Stimulated activated CD8-positive, alpha-beta memory T cell treated with anti-CD3 and anti-CD28 coated beads, Interleukin-12 subunit alpha, Interleukin-12 subunit beta, amount 100 ng/mL, for 24 hours (primary cell): ENCODE data around the gene NOM1.

ENCODE experiments used
- DNase-seq: peaks from one replicate; pipeline ENCODE4 v3.0.0-alpha.2; 2020; ENCODE audit errors: extremely low read depth

NOM1 gene

DNA sequence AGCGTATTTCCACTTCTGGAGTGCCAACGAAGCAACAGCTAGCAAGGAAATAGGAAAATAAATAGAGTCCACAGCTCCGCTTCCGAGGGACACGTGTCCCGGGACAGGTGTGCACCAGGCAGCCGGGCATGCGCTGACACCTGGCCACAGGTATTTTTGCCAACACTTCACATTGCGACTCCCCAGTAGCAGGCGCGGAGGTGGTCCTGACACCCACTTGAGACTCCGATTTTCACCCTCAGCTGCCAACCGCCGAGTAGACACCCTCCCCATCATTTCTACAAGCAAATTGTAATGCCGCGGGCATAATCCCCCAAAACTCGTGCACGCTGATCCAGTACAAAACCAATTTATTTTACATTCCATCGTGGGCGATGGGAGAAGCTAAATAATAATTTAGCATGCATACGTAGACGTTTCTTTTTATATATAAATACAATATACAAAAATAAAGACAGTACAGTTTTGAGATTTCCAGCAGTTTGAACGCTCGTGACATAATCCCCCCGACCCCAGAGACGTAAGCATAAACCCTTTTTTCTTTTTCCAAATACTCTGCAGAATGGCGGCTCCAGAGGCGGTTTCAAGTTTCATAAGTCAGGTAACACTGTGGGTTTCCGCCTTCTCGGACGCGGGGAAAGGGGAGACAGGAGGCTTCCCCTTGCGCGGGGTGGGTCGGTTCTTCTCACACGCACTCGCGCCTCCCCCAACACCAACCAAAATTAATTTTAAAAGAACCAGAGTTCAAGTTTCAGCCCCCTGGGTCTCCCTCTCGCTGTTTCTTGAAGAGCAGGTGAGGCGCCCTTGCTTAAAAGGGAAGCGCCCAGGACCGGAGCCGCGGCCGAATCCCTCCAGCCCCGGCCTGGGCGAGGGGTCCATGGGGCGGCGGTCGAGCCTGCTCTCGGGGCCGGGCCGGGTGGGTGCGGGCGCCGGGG, 55.3 kb downstream of the NOM1 start:
- DNase-seq, result no peak

DNA sequence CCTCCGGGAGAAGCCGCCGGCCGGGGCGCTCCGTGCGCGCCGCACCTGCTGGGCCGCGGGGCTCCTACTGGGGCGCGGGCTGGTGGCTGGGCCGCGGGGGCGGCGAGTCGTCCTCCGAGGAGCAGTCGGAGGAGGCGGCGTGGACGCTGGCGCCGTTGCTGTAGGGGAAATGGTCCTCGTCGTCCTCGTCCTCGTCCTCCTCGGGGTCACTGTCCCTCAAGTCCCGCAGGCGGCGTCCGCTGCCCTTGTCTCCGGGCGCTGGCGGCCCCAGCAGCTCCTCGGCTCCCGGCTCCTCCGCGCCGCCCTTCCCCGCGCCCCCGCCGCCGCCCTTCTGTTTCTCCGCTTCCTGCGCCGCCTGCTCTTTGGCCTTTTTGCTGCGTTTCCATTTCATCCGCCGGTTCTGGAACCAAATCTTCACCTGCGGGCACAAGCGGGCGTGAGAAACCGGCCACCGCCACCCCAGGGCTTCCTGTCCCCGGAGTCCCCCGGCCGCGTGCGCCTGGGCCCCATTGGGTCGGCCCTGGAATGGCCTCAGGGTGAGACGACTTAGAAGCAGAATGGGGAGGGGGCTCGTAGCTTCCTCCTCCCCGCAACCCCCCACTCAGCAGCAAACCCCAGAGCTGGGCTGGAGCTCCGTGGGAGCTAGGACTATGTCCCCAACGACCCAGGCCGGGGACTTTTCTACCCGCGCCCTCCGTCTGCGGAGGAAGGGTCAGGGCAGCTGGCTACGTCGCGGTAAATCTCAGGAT, 56.1 kb downstream of the NOM1 start:
- DNase-seq, result no peak

DNA sequence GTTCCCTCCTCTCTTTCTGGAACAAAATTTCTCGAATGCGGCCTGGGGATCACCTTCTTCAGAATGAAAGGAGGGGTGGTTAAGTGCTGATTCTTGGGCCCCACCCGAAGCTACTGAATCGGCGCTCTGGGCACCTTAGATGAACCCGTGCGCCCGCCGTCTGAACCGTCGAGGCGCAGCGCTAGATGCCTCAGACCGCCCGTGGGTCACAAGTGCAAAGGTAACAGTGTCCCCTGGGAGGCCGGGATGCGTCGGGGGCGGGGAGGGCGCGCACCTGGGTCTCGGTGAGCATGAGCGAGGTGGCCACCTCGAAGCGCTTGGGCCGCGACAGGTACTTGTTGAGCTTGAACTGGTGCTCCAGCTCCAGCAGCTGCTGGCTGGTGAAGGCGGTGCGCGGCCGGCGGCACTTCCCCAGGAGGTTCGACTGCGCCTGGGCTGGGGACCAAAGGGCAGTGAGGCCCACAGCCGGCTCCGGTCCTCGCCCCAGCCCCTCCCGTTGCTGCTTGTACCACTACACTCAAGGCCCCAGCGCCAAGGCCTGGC, 56.8 kb downstream of the NOM1 start:
- no peak for DNase-seq

DNA sequence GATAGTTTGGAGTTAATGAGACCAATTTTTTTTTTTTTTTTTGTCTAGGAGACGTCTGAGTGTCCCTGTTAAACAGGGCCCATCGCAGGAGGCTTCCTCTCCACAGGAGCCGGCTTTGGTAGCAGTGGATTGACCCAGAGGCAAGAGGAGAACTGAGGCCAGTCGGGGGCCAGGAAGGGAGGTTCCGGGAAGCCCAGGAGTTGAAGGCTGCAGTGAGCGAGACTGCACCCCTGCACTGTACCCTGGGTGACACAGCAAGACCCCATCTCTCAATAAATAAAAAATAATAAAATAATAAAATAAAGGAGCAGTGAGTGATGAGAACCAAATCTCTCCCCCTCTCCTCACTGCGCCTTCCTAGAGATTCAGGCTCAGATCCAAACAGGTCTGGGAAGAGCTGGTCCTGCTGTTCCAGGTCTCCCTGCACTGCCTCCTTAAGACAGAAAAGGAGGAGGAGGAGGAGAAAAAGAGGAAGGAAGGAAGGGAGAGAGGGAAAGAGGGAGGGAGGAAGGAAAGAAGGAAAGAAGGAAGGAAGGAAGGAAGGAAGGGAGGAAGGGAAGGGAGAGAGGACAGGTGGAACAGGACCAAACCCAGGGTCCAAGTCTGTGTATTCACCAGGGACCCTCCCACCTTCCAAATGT, 57.4 kb downstream of the NOM1 start:
- DNase-seq, result no peak

DNA sequence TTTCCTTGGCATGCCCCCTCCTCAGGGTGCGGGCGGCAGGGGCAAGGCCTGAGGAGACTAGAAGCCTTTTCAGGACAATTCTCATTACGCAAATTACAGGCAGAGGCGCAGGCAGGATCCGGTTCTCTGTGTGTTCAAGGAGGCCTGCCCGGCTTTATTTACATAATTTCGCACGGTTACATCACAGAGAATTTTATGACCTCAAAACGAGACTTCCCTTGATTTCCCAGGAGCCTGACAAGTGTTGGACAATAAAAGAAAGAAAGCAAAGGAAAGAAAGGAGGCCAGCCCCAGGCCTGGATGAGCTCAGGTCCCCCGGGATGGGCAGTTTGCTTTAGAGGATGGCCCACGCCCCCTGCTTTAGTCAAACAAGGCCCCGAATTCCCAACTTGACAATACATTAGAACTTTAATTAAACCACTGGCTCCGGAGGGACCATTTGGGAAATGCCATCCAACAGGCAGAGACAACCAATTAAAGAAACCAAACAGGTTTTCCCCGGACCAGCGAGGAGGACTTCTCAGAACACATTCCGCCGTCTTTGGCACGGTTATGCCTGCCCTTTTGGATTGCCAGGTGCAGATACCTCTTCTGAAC, 58.1 kb downstream of the NOM1 start:
- DNase-seq, result no peak

DNA sequence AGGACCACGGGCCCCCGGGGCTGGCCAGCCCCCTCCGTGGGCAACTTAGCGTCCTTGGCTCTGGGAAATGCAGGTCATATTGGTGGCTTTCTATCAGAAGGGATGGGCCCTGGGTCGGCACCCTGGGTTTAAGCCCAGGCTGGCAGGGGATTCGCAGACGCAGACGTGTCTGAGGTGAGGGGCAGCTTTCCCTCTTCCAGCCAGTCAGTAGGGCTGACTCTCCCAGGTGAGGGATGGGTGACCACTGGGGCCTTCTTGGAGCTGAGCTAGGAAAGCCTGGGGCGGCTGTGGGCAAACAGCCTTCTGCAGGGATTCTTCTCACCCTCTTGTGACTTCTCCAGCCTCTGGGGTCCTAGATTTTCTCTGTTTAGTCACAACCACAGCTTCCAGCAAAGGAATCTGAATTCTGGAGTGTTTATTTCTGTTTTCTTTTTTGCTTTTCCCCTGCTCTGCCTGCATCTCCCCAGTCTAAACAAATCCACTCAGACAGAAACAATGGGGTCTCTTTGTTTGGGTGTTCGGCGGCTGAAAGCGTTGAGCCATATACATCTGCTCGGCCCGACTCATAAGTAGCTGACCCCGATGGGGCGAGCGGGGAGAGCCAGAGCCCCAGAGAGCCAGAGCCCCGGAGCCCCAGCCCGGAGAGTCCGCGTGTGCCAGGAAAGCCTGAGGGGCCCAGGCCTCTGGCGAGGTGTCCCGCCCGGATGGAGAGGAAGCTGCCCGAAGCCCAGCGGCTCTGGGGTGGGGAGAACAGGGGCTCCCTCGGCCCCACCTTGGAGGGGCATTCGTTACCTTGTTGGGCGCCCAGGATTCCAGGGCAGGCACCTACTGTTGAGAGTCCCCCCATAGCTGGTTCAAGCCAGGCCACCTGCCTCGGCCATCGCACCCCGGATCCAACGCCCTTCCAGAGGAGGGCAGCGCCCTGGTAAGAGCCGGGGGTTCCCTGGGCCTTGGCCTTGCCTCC, 59.0 kb downstream of the NOM1 start:
- DNase-seq, result no peak

DNA sequence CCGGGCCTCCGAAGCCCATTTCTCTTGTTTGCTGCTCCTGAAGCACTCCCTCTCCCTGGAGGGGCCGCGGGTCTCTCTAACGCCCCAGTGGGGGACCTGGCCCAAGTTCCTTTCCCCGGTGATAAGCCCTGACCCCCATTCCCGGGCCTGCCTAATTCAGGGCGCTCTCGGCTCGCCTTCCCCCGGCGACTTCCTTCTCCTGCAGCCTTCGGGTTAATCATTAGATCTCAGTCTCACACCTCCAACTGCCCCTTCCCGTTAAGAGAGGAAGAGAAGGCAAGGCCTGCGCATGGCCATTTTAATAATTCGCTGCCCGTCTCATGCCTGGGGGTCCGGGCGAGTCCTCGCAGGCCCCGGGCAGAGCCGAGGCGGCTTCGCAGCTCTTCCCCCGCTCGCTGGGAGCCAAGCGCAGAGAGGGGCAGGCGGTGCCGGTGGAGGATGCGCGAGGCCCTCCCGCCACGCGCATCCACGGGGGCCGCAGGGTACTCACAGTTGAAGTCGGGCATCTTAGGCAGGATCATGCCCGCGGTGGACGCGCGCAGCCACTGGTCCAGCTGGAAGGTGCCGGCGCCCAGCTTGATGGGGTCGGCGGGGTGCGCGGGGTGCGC, 59.8 kb downstream of the NOM1 start:
- DNase-seq, result no peak

- DNase-seq, result no peak
Measured at GRCh38 chr7:157009778-157010587, 60.5 kb downstream of the NOM1 start.

DNA sequence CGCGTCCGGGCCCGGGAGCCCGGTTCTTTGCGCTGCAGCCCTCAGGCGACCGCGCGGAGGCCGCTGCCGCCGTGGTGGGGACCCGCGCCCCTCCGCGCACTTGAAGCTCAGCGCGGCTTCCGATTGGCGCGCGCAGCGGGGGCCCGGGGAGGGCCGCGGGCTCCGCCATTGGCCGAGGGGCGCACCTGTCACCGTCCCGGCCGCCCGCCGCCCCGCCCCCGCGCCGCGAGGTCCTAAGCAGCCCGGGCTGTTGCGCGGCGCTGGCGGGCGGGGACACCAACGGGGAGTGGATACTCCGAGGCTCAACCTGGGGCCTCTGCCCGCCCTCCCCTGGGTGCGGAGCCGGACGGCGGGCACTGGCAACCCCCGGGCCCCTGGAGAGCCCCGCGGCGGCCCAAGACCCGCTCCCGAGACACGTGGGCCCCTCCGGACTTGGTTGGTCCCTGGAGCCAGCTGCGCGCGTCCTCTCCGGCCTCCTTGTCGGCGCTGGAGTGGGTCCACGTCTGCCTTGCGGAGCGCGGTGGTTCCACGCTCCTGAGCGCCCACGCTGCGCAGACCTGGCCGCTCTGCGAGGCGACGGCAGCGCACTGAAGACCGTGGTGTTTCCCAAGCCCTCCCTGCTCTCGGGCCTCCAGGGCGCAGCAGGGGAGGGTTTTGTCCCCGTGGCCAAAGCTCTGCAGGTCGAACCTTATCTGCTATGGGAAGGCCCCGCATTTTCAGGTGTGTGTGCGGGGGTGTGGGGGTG, 61.2 kb downstream of the NOM1 start, which contains the start of gene MNX1:
TSS of gene MNX1 (minus strand) at position 76 of the 745 bp plus-strand sequence. CDS start 313 bp downstream, outside the sequence.
- DNase-seq, result no peak

- no peak for DNase-seq
Measured at GRCh38 chr7:157011333-157012112, 62.0 kb downstream of the NOM1 start.

DNA sequence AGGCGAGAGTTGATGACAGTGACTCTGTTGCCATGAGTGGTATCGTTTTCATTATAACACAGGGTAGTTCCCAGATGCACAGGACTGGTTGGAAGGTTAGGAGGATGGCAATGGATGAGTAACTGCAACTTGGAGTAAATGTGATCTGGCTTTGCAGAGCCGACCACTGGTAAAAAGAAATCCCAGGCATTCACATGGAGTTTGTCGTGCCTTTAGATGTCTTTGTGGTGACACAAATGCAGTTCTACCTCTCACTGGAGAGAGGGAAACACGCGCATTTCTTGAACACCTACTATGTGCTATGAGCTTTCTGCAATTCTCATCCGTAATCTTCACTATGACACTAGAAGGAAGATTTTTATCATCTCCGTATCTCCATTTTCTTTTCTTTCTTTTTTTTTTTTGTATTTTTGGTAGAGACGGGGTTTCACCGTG, 62.6 kb downstream of the NOM1 start:
- DNase-seq, result no peak

GRCh38 chr7:157013101-157013500, 63.6 kb downstream of the NOM1 start:
- no peak for DNase-seq

- no peak for DNase-seq
Measured at GRCh38 chr7:157013602-157014549, 64.4 kb downstream of the NOM1 start.

DNA sequence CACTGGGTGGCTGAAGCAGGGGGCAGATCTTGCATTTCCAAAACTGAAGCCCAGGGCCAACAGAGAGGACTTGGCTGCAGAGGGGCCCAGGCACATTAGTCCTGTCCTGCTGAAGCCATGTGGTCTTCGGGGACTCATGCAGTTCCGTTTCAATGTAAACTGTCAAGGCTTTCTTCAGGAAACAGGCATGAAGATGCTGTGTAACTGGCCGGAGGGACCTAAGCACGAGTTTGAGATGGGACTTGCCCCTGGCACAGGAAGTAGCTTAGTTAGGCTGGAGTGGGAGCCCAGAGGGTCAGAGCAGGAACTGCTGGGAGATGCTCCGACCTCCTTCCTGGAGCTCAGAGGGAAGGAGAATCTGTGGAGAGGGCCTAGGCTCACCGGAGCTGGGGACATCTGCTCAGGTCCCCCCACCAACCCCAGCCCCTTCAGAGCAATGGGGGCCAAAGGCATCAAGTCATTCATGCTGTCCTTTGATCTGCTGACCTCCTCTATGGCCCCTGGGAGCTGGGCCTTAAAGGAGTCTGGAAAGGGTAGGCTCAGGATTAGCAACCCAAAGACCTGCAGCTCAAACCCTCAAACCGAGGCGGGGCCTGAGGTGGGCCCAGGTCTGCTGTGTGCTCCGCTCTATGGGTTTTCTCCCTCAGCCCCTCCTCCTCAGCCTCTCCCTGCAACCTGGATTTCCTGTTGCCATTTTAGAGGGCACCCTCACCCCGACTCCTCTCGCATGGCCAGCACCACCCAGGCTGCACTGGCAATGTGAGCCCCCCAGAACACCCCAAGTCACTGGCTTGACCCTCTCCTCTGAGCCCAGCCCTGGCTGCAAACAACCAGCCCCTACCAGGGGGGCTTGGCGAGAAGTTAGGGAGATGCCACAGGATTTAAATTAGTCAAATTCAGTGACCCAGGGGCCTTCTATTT, 65.4 kb downstream of the NOM1 start:
- no peak for DNase-seq

- no peak for DNase-seq
Measured at GRCh38 chr7:157016024-157016351, 66.5 kb downstream of the NOM1 start.
